Naive thymus-derived CD4-positive, alpha-beta T cell (primary cell): ENCODE data around the gene WFDC1. TPM values are rescaled to one million over a fixed set of nuclear protein-coding genes. Genes with fewer than 3 reads are reported as not detected.

ENCODE experiments used
- ATAC-seq: fragments of 150-1000 bp; cut with Tn5 transposase; 2 replicates; pipeline ENCODE4 v1.10.0; 2021; ENCODE audit warnings: mild to moderate bottlenecking, moderate library complexity
- CTCF ChIA-PET: fragments of 350-600 bp; sonication (Branson Sonifier 250); formaldehyde crosslinking; loops from one replicate; lab custom pipeline; 2021; ENCODE audit warnings: antibody characterized with exemption; lab: Charles Lee
- POLR2A ChIA-PET: fragments of 350-600 bp; sonication (Branson Sonifier 250); formaldehyde crosslinking; loops from one replicate; lab custom pipeline; 2021; ENCODE audit warnings: antibody characterized with exemption, inconsistent platforms; lab: Charles Lee
- DNase-seq, 9 donors: peaks; one replicate each; pipeline versions ENCODE4 v3.0.0 to v3.0.0-alpha.2; 2020 to 2022; ENCODE audit warnings: mixed read lengths in 1 of 9
- H3K27ac ChIP-seq: one replicate; pipeline ENCODE4 v1.7.0; 2013; ENCODE audit warnings: mild to moderate bottlenecking, low read depth, low read length, moderate library complexity
- H3K27me3 ChIP-seq, 2 donors: one replicate each; pipeline ENCODE4 v1.7.0; 2013; ENCODE audit warnings: low read length in 2 of 2, mild to moderate bottlenecking in 2 of 2, moderate library complexity in 2 of 2; ENCODE audit not compliant: control insufficient read depth in 2 of 2, insufficient read depth in 2 of 2
- H3K36me3 ChIP-seq, 3 experiments: 1 replicate in 2 of 3; 2 replicates in 1 of 3; pipeline ENCODE4 v1.7.0; 2013; ENCODE audit warnings: low read length in 3 of 3, mild to moderate bottlenecking in 3 of 3, moderate library complexity in 1 of 3; ENCODE audit not compliant: insufficient read depth in 3 of 3, control insufficient read depth in 2 of 3
- H3K4me1 ChIP-seq, 2 donors: one replicate each; pipeline ENCODE4 v1.7.0; 2013; ENCODE audit warnings: low read length in 2 of 2, mild to moderate bottlenecking in 2 of 2, moderate library complexity in 1 of 2; ENCODE audit not compliant: control insufficient read depth in 2 of 2, insufficient read depth in 2 of 2
- H3K4me3 ChIP-seq: 2 replicates; pipeline ENCODE4 v1.7.0; 2013; ENCODE audit warnings: mild to moderate bottlenecking, low read length
- H3K9me3 ChIP-seq, 3 experiments: 1 replicate in 2 of 3; 2 replicates in 1 of 3; pipeline ENCODE4 v1.7.0; 2013; ENCODE audit warnings: low read length in 3 of 3; ENCODE audit not compliant: control insufficient read depth in 2 of 3
- H3K27ac Mint-ChIP-seq, 9 donors: one replicate each; pipeline ENCODE4 v1.8.0; 2020 to 2022; ENCODE audit warnings: mixed read lengths in 9 of 9, mild to moderate bottlenecking in 8 of 9, moderate library complexity in 5 of 9, inconsistent platforms in 2 of 9
- H3K27me3 Mint-ChIP-seq, 5 donors: one replicate each; pipeline ENCODE4 v1.8.0; 2021 to 2022; ENCODE audit warnings: mixed read lengths in 5 of 5, mild to moderate bottlenecking in 1 of 5
- H3K36me3 Mint-ChIP-seq, 5 donors: one replicate each; pipeline ENCODE4 v1.8.0; 2020 to 2022; ENCODE audit warnings: mixed read lengths in 5 of 5, mild to moderate bottlenecking in 3 of 5, inconsistent platforms in 1 of 5
- H3K4me1 Mint-ChIP-seq, 7 donors: one replicate each; pipeline ENCODE4 v1.8.0; 2020 to 2022; ENCODE audit warnings: mixed read lengths in 7 of 7, mild to moderate bottlenecking in 3 of 7, inconsistent platforms in 1 of 7
- H3K4me3 Mint-ChIP-seq, 10 donors: one replicate each; pipeline ENCODE4 v1.8.0; 2020 to 2022; ENCODE audit warnings: mild to moderate bottlenecking in 10 of 10, mixed read lengths in 10 of 10, moderate library complexity in 6 of 10, inconsistent platforms in 2 of 10
- H3K9me3 Mint-ChIP-seq, 11 donors: one replicate each; pipeline ENCODE4 v1.8.0; 2020 to 2022; ENCODE audit warnings: mixed read lengths in 11 of 11, mild to moderate bottlenecking in 4 of 11, inconsistent platforms in 1 of 11, moderate library complexity in 1 of 11
- intact Hi-C, 2 donors: fragments of 100-400 bp; cut with micrococcal nuclease; formaldehyde crosslinking; loops; one replicate each; pipeline ENCODE4 v1.15.1; 2023
- polyA plus RNA-seq, 2 donors: library from polyadenylated mRNA; unstranded; fragments of 300-500 nt; fragmentation: Illumina TruSeq; gene quantifications; one replicate each; pipeline ENCODE4 v1.2.3, GENCODE V29; 2021
- total RNA-seq, 6 experiments: library from RNA in 5 of 6; stranded (reverse) in 5 of 6; gene quantifications; 1 replicate in 5 of 6; 2 replicates in 1 of 6; pipeline ENCODE4 v1.2.3 and lab custom pipeline; 2021 to 2026

Gene WFDC1
- total and polyA plus RNA-seq, 7 experiments from 2014 or later: not detected

DNA sequence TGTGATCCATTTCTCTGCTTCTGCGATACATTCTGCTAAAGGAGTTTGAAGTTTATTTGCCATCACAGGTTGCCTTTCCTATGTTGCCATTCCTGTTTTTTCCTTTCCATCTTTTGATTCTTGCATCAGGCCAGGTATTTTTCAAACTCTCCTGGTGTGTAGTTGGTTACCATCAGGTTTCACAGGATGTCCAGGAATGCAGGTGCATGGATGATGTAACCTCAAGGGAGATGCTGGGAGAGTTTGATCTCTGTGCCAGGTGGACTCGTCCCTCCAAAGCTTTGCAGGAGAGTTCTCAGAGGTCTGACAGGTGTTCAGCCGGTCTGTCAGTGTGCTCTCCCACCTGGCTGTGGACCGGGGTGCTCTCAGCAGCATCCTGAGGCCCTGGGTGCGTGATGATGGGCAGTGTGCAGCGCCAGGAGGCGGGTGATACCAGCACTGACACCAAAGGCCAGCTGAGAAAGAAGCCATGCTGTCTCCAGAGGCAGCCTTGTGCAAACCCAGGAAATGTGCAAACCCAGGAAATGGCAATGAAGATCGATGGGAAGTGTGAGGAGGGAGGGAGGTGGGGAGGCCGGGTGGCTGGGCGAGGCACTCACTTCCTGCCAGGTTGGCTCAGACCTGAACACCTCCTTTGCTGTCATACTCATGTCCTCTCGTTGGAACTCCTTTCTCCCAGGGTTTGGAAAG lies 75.4 kb downstream of the WFDC1 start:
- Histone ChIP-seq H3K4me3 (no peak overlapping the region), H3K27ac (no peak overlapping the region), H3K4me1 (no peaks in the 10 kb centered on the region), H3K36me3 (no peaks in the 10 kb centered on the region), H3K27me3 (no peaks in the 10 kb centered on the region), H3K9me3 (no peaks in the 10 kb centered on the region)
- CTCF ChIA-PET: no interaction called here
- no peak overlapping the region for H3K4me3 Mint-ChIP-seq
- no peak for ATAC-seq
- H3K27ac Mint-ChIP-seq: no peak overlapping the region
- intact Hi-C loops: no loop called here
- DNase-seq: no peak
- no peaks in the 10 kb centered on the region for H3K36me3 Mint-ChIP-seq
- peaks cover 6 to 26% (median 17%) of the 10 kb centered on the region in 7 donors for H3K4me1 Mint-ChIP-seq
- POLR2A ChIA-PET: no interaction called here
- H3K9me3 Mint-ChIP-seq: no peaks in the 10 kb centered on the region
- peaks cover 48 to 57% (median 55%) of the 10 kb centered on the region in 5 donors for H3K27me3 Mint-ChIP-seq

DNA sequence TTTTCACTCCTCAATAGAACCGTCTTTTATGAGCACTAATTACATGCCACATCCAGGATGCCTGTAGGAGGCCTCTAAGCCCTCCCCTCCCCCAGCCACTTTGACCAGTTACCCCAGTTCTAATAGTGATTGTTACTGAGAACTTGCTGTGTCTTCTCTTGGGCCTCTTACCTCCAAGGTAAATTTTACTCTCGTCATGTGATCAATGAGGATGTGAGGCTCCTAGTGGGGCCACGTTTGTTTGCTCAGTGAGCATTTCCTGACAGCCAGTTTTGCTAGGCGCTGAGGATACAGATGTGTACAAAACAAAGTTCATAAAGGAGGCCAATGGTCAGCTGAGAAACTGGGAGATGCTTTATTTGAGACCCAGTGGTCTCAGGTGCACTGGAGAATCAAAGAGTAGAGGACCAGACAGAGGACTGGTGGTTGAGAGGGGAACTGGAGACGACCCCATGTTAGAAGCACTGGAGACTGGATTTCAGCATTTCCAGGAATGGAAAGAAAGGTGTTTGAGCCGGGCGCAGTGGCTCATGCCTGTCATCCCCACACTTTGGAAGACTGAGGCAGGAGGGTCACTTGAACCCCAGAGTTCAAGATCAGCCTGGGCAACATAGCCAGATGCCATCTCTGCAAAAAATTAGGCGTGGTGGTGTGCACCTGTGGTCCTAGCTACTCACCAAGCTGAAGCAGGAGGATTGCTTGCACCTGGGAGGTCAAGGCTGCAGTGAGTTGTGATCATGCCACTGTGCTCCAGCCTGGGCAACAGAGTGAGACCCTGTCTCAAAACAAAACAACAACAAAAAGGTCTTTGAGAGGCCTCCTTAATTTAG lies 76.3 kb downstream of the WFDC1 start:
- no peak for ATAC-seq
- no peaks in the 10 kb centered on the region for H3K4me1 ChIP-seq
- H3K27me3 Mint-ChIP-seq: peaks cover 52 to 62% (median 58%) of the 10 kb centered on the region in 5 donors
- H3K4me1 Mint-ChIP-seq: peaks cover 7 to 26% (median 17%) of the 10 kb centered on the region in 7 donors
- H3K36me3 Mint-ChIP-seq: no peaks in the 10 kb centered on the region
- peaks cover 0 to under 1% (median 0%) of the 10 kb centered on the region in 11 donors for H3K9me3 Mint-ChIP-seq
- no peaks in the 10 kb centered on the region for H3K36me3 ChIP-seq
- intact Hi-C loops: no loop called here
- DNase-seq: no peak
- no peak overlapping the region for H3K27ac Mint-ChIP-seq
- H3K4me3 Mint-ChIP-seq: no peak overlapping the region
- no peaks in the 10 kb centered on the region for H3K9me3 ChIP-seq
- ChIA-PET POLR2A (no interaction called here), CTCF (no interaction called here)
- no peaks in the 10 kb centered on the region for H3K27me3 ChIP-seq
- no peak overlapping the region for H3K4me3 ChIP-seq
- H3K27ac ChIP-seq: no peak overlapping the region

DNA sequence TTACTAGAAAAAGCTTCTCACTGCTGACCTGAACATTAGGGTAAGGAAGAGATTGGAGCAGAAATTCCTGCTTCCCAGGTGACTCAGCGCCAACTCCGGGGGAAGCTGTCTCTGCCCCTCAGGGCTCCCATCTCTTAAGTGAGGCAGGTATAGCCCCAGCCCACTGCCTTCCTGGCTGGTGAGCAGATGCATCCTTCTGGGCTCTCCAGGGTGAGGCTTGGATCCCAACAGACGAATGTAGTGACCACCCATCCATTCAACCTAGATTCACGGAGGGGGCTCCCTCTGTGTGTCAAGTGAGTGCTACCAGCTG lies 76.8 kb downstream of the WFDC1 start:
- no peak overlapping the region for H3K4me3 ChIP-seq
- no peak overlapping the region for H3K27ac Mint-ChIP-seq
- H3K4me3 Mint-ChIP-seq: no peak overlapping the region
- CTCF ChIA-PET: no interaction called here
- intact Hi-C loops: no loop called here
- H3K27ac ChIP-seq: no peak overlapping the region
- ATAC-seq: no peak
- POLR2A ChIA-PET: no interaction called here
- no peaks in the 10 kb centered on the region for H3K4me1 ChIP-seq
- H3K36me3 ChIP-seq: no peaks in the 10 kb centered on the region
- no peaks in the 10 kb centered on the region for H3K36me3 Mint-ChIP-seq
- peaks cover 7 to 26% (median 17%) of the 10 kb centered on the region in 7 donors for H3K4me1 Mint-ChIP-seq
- no peaks in the 10 kb centered on the region for H3K27me3 ChIP-seq
- no peak for DNase-seq
- H3K9me3 ChIP-seq: no peaks in the 10 kb centered on the region
- H3K27me3 Mint-ChIP-seq: peaks cover 49 to 58% (median 53%) of the 10 kb centered on the region in 5 donors
- H3K9me3 Mint-ChIP-seq: peaks cover 0 to 2% (median 0%) of the 10 kb centered on the region in 11 donors

DNA sequence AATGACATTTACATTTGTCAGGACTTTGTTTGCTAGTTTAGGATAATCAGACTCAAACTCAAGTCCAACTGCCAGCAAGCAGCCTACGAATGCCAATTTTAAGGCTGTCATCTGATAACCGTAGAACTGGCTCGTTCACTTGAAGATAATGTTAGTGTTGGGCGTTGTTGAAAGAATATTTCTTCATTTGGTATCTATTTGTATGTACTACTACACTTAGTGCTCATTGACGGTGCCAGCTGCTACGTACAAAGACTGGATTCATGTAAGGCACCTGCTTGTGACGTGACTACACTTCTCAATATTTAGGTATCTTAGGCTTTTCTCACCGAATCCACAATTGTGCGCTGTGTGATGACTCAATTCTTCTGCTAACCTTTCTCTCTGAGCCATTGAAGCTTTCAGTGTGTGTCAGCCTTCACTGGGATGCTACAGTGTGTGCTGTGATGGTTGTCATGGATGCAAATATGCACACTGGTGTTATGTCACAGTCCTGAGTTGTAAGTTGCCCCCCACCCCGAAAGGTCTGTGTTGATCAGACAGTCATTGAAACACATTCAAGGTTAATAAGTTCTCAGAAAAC lies 79.3 kb downstream of the WFDC1 start:
- Histone ChIP-seq H3K4me1 (no peaks in the 10 kb centered on the region), H3K36me3 (no peaks in the 10 kb centered on the region), H3K4me3 (no peak overlapping the region), H3K9me3 (no peaks in the 10 kb centered on the region), H3K27me3 (no peaks in the 10 kb centered on the region), H3K27ac (no peak overlapping the region)
- no peak overlapping the region for H3K27ac Mint-ChIP-seq
- ATAC-seq (no peak), DNase-seq (no peak)
- intact Hi-C loops: no loop called here
- ChIA-PET CTCF (no interaction called here), POLR2A (no interaction called here)
- H3K27me3 Mint-ChIP-seq: peaks cover 34 to 43% (median 37%) of the 10 kb centered on the region in 5 donors
- peaks cover 0 to 15% (median 7%) of the 10 kb centered on the region in 7 donors for H3K4me1 Mint-ChIP-seq
- no peak overlapping the region for H3K4me3 Mint-ChIP-seq
- peaks cover 0 to 2% (median 0%) of the 10 kb centered on the region in 11 donors for H3K9me3 Mint-ChIP-seq
- no peaks in the 10 kb centered on the region for H3K36me3 Mint-ChIP-seq

DNA sequence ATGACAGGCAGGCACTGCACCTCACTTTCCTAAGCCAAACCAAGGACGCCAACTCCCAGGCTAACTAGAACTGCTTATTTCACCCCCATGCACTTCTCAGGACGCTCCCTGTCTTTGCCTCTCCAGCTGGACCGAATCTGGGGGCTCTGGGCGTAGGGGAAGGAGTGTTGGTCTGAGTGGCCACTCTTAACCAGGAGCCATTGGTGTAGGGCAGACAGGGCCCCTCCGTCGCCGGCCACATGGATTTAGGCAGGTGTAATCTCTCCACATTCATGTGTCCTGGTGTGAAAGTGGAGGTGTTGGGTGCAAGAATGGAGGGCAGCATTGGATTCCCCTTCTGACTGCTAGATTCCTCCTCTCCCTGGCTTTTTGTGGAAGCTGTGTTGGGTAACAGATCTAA lies 83.4 kb downstream of the WFDC1 start:
- CTCF ChIA-PET: no interaction called here

DNA sequence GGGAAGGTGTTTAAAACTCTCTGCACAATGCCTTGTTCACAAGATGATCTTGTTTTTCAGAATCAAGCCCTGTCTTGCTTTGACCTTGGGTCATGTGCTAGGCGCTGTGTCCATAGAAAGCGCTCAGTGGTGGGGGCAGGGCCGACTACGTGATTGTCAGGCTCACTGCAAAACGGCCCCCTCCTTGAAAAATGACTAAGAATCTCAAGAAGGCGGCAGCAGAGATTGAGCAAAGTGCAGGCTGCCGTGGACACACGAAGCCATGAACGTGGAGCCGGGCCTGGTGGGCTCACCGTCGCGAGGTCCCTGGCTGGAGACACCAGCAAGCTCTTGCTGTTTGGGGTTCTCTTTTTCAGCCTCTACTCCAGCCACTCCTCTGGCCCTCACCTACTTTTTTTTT lies 83.9 kb downstream of the WFDC1 start:
- no peaks in the 10 kb centered on the region for H3K27me3 ChIP-seq
- no peak for ATAC-seq
- H3K4me1 ChIP-seq: no peaks in the 10 kb centered on the region
- no peaks in the 10 kb centered on the region for H3K9me3 ChIP-seq
- peaks cover 0 to 2% (median 0%) of the 10 kb centered on the region in 11 donors for H3K9me3 Mint-ChIP-seq
- H3K4me1 Mint-ChIP-seq: peaks cover 0 to 5% (median 0%) of the 10 kb centered on the region in 7 donors
- ChIA-PET CTCF (no interaction called here), POLR2A (no interaction called here)
- no peak overlapping the region for H3K4me3 ChIP-seq
- no peak overlapping the region for H3K27ac ChIP-seq
- intact Hi-C loops: no loop called here
- no peaks in the 10 kb centered on the region for H3K36me3 ChIP-seq
- no peak overlapping the region for H3K27ac Mint-ChIP-seq
- H3K27me3 Mint-ChIP-seq: peaks cover 7 to 33% (median 18%) of the 10 kb centered on the region in 5 donors
- no peaks in the 10 kb centered on the region for H3K36me3 Mint-ChIP-seq
- H3K4me3 Mint-ChIP-seq: no peak overlapping the region
- DNase-seq: no peak

More for the DNA sequence above, 83.4 kb downstream of the WFDC1 start:
- Mint-ChIP-seq H3K27me3 (peaks cover 11 to 33% (median 21%) of the 10 kb centered on the region in 5 donors), H3K9me3 (peaks cover 0 to 2% (median 0%) of the 10 kb centered on the region in 11 donors), H3K36me3 (no peaks in the 10 kb centered on the region), H3K27ac (no peak overlapping the region), H3K4me1 (peaks cover 0 to 5% (median 0%) of the 10 kb centered on the region in 7 donors), H3K4me3 (no peak overlapping the region)
- Histone ChIP-seq H3K27me3 (no peaks in the 10 kb centered on the region), H3K27ac (no peak overlapping the region), H3K9me3 (no peaks in the 10 kb centered on the region), H3K4me3 (no peak overlapping the region), H3K36me3 (no peaks in the 10 kb centered on the region), H3K4me1 (no peaks in the 10 kb centered on the region)
- DNase-seq: no peak
- POLR2A ChIA-PET: no interaction called here
- intact Hi-C loops: no loop called here
- ATAC-seq: no peak
